ENCODE measurements around the gene LRRK1. TPM values are rescaled to one million over a fixed set of nuclear protein-coding genes. Genes with fewer than 3 reads are reported as not detected.

The LRRK1 gene
- polyA plus RNA-seq, 1 donor (not counting 4 experiments of a cell fraction or from before 2014, with no cell fraction given): 6.2 TPM

GRCh38 chr15:101088788-101089578 is 169.8 kb downstream of the LRRK1 start:
- dilution Hi-C loops (cut with MboI; ENCODE audit: extremely low pct_ligation_motif_present, low sequenced_read_pairs): no loop called here
- no peaks in the 10 kb centered on the region for H3K9me1 ChIP-seq (ENCODE audit: control insufficient read depth, extremely low read depth, insufficient read depth, low read length)
- H3K4me2 ChIP-seq (ENCODE audit: control insufficient read depth, extremely low read depth, insufficient read depth, low read depth, low read length): peak overlapping the region; percentile 72
- no peak for DNase-seq (ENCODE audit: low read depth, low spot score)
- no peak for FAIRE-seq
- no peaks in the 10 kb centered on the region for H3K27me3 ChIP-seq (ENCODE audit: control insufficient read depth, extremely low read depth, insufficient read depth, low read length)
- peak overlapping the region in 2 of 3 experiments; percentile 19 to 40 for H3K4me3 ChIP-seq (ENCODE audit: control insufficient read depth in 2 of 3, extremely low read depth in 1 of 3, insufficient read depth in 2 of 3, low read depth in 1 of 3, low read length in 3 of 3)
- H2AFZ ChIP-seq (ENCODE audit: control insufficient read depth, low read length): peak overlapping the region; percentile 59
- H3K4me1 ChIP-seq (ENCODE audit: control insufficient read depth, extremely low read depth, insufficient read depth, low read length): peaks cover 2% of the 10 kb centered on the region
- H3K27ac ChIP-seq (ENCODE audit: control insufficient read depth, insufficient read depth, low read length): no peak overlapping the region
- H4K20me1 ChIP-seq (ENCODE audit: control insufficient read depth, extremely low read depth, insufficient read depth, low read length): no peaks in the 10 kb centered on the region
- H3K36me3 ChIP-seq (ENCODE audit: control insufficient read depth in 2 of 2, extremely low read depth in 1 of 2, insufficient read depth in 2 of 2, low read length in 2 of 2): no peaks in the 10 kb centered on the region
- no peak for TF ChIP-seq EZH2 (IDR thresholded peaks at IDR 0.05; ENCODE audit: low read length)
- TF ChIP-seq, protein P1, sequence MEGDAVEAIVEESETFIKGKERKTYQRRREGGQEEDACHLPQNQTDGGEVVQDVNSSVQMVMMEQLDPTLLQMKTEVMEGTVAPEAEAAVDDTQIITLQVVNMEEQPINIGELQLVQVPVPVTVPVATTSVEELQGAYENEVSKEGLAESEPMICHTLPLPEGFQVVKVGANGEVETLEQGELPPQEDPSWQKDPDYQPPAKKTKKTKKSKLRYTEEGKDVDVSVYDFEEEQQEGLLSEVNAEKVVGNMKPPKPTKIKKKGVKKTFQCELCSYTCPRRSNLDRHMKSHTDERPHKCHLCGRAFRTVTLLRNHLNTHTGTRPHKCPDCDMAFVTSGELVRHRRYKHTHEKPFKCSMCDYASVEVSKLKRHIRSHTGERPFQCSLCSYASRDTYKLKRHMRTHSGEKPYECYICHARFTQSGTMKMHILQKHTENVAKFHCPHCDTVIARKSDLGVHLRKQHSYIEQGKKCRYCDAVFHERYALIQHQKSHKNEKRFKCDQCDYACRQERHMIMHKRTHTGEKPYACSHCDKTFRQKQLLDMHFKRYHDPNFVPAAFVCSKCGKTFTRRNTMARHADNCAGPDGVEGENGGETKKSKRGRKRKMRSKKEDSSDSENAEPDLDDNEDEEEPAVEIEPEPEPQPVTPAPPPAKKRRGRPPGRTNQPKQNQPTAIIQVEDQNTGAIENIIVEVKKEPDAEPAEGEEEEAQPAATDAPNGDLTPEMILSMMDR (optimal IDR thresholded peaks at IDR 0.05 in 1 of 3, IDR thresholded peaks at IDR 0.05 in 1 of 3, conservative IDR thresholded peaks at IDR 0.05 in 1 of 3; ENCODE audit: extremely low read depth in 1 of 3, insufficient read depth in 2 of 3, low read length in 3 of 3): peak; percentile 76 to 97 (median 94)
- peak overlapping the region; percentile 42 for H3K9ac ChIP-seq (ENCODE audit: control insufficient read depth, extremely low read depth, insufficient read depth, low read length)
- H3K79me2 ChIP-seq (ENCODE audit: control insufficient read depth, insufficient read depth, low read length): no peaks in the 10 kb centered on the region
- H3K9me3 ChIP-seq (ENCODE audit: control insufficient read depth, low read depth, low read length): no peaks in the 10 kb centered on the region

- Histone ChIP-seq H3K4me2 (ENCODE audit: control insufficient read depth, extremely low read depth, insufficient read depth, low read depth, low read length) (no peak overlapping the region), H3K27ac (ENCODE audit: control insufficient read depth, insufficient read depth, low read length) (no peak overlapping the region), H3K79me2 (ENCODE audit: control insufficient read depth, insufficient read depth, low read length) (no peaks in the 10 kb centered on the region), H3K9me3 (ENCODE audit: control insufficient read depth, low read depth, low read length) (no peaks in the 10 kb centered on the region), H3K27me3 (ENCODE audit: control insufficient read depth, extremely low read depth, insufficient read depth, low read length) (no peaks in the 10 kb centered on the region), H4K20me1 (ENCODE audit: control insufficient read depth, extremely low read depth, insufficient read depth, low read length) (no peaks in the 10 kb centered on the region), H3K4me1 (ENCODE audit: control insufficient read depth, extremely low read depth, insufficient read depth, low read length) (peaks cover 2% of the 10 kb centered on the region), H3K9me1 (ENCODE audit: control insufficient read depth, extremely low read depth, insufficient read depth, low read length) (no peaks in the 10 kb centered on the region), H2AFZ (ENCODE audit: control insufficient read depth, low read length) (no peak overlapping the region), H3K9ac (ENCODE audit: control insufficient read depth, extremely low read depth, insufficient read depth, low read length) (no peak overlapping the region), H3K36me3 (ENCODE audit: control insufficient read depth in 2 of 2, extremely low read depth in 1 of 2, insufficient read depth in 2 of 2, low read length in 2 of 2) (no peaks in the 10 kb centered on the region), H3K4me3 (ENCODE audit: control insufficient read depth in 2 of 3, extremely low read depth in 1 of 3, insufficient read depth in 2 of 3, low read depth in 1 of 3, low read length in 3 of 3) (no peak overlapping the region)
- TF ChIP-seq EZH2 (IDR thresholded peaks at IDR 0.05; ENCODE audit: low read length): no peak
- TF ChIP-seq, protein P1 (optimal IDR thresholded peaks at IDR 0.05 in 1 of 3, IDR thresholded peaks at IDR 0.05 in 1 of 3, conservative IDR thresholded peaks at IDR 0.05 in 1 of 3; ENCODE audit: extremely low read depth in 1 of 3, insufficient read depth in 2 of 3, low read length in 3 of 3): no peak
- dilution Hi-C loops (cut with MboI; ENCODE audit: extremely low pct_ligation_motif_present, low sequenced_read_pairs): no loop called here
- no peak for FAIRE-seq
- no peak for DNase-seq (ENCODE audit: low read depth, low spot score)
Observed at GRCh38 chr15:101089579-101090427, 170.6 kb downstream of the LRRK1 start.
